BE2C (cell line): Measurements from ENCODE around the gene GMFB. TPM values are rescaled to one million over a fixed set of nuclear protein-coding genes. Genes with fewer than 3 reads are reported as not detected.

Experiments used
- DNase-seq: peaks from one replicate; pipeline ENCODE4 v3.0.0-alpha.2; 2020
- H3K27me3 ChIP-seq: fragments of 250-450 bp; sonication (Bioruptor Pico); 2 replicates; pipeline ENCODE4 v1.5.1; 2020; ENCODE audit warnings: mild to moderate bottlenecking
- H3K36me3 ChIP-seq: fragments of 250-450 bp; sonication (Bioruptor Pico); 2 replicates; pipeline ENCODE4 v1.5.1; 2020; ENCODE audit warnings: mild to moderate bottlenecking
- H3K4me1 ChIP-seq: fragments of 250-450 bp; sonication (Bioruptor Pico); 2 replicates; pipeline ENCODE4 v1.5.1; 2020
- H3K4me3 ChIP-seq: 2 replicates; pipeline ENCODE4 v1.5.1; 2011; ENCODE audit warnings: low read depth, low read length
- H3K9me3 ChIP-seq: fragments of 250-450 bp; sonication (Bioruptor Pico); 2 replicates; pipeline ENCODE4 v1.5.1; 2020
- CTCF ChIP-seq: IDR thresholded peaks from 2 replicates; pipeline ENCODE4 v1.5.1; 2012; ENCODE audit warnings: mild to moderate bottlenecking, low read depth, low read length
- polyA plus RNA-seq: library from polyadenylated mRNA; unstranded; fragments of >200 nt; gene quantifications from one replicate; pipeline ENCODE4 v1.2.1, GENCODE V29; 2012; ENCODE audit warnings: low read depth, missing spikeins; ENCODE audit not compliant: insufficient read length, insufficient read depth

Gene GMFB
- polyA plus RNA-seq: 38.0 TPM

DNA sequence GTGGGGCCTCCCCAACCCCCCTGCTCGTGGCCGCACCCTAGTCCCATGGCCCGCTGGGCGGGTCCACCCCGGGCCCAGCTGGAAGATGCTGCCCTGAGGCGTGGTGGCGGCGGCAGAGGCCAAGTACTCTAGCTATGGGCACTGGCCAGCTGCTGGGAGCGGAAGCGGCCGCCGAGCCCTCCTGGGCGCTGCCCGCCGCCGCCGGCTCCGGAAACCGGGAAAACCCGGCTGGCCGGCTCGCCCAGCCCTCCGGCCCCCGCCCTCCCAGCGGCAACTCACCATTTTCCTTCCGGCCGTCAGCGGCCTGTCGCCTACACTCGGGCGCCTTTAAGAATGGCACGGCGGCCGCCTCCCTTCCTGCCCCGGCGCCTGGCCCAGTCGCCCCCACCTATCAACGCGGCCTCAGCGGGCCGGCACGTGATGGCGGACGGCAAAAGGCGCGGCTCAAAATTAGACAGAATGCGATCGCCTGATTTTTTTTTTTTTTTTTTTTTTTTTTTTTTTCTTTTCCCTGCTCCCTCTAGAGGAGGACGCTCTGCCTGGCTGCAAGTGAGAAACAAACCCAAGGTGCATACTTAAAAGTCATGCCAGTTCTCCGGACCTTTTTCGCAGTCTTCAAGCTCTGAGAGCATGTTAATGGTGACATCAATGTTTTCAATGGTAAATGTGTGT, at the start of gene GMFB:
Gene GMFB (minus strand): TSS at position 335 of the 672 bp plus-strand sequence. CDS start 53 bp downstream, at position 282.
- no peaks in the 10 kb centered on the region; the same call in 1 of the 2 replicates for H3K4me1 ChIP-seq
- no peaks in the 10 kb centered on the region for H3K9me3 ChIP-seq
- no peaks in the 10 kb centered on the region for H3K27me3 ChIP-seq
- peak; percentile 91 for DNase-seq
- peak within 1 kb of the TSS; percentile 76 for H3K4me3 ChIP-seq
- no peaks in the 10 kb centered on the region for H3K36me3 ChIP-seq
- TF ChIP-seq CTCF: peak; percentile 61

DNA sequence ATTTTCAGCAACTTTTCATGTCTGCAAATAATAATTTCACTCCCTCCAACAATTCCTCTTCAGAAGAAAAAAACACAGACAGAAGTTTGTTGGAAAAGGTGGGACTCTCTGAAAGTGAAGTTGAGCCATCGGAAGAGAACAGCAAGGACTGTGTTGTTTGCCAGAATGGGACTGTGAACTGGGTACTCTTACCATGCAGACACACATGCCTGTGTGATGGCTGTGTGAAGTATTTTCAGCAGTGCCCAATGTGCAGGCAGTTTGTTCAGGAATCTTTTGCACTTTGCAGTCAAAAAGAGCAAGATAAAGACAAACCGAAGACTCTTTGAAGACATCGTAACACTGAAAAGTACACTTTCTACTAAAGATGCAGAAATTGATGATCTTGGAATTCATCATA, 49.3 kb upstream of the GMFB start:
- no peak for TF ChIP-seq CTCF
- Histone ChIP-seq H3K36me3 (peaks cover 7% of the 10 kb centered on the region), H3K4me1 (no peaks in the 10 kb centered on the region), H3K27me3 (no peaks in the 10 kb centered on the region), H3K4me3 (no peak overlapping the region), H3K9me3 (no peaks in the 10 kb centered on the region)
- DNase-seq: no peak

DNA sequence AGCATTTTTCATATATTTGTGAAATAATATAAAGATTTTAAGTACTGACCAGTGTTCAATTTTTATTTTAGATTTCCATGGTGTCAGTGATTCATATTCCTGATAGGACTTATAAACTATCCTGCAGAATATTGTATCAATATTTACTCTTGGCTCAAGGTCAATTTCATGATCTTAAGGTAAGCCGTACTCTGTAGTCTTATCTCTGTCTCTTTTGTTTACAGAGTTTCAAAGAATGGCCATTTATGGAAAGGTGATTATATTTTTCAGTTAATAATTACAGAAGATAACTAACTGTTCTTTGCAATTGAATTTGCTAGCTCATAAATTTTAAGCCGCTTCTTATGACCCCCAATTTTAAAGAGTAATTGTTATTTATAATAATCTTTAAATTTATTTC, 48.9 kb upstream of the GMFB start:
- no peak overlapping the region for H3K4me3 ChIP-seq
- H3K4me1 ChIP-seq: no peaks in the 10 kb centered on the region
- H3K9me3 ChIP-seq: no peaks in the 10 kb centered on the region
- peaks cover 7% of the 10 kb centered on the region for H3K36me3 ChIP-seq
- no peaks in the 10 kb centered on the region for H3K27me3 ChIP-seq
- no peak for TF ChIP-seq CTCF
- DNase-seq: no peak

GRCh38 chr14:54535646-54536045, 46.9 kb upstream of the GMFB start:
- Histone ChIP-seq H3K36me3 (peaks cover 7% of the 10 kb centered on the region), H3K27me3 (no peaks in the 10 kb centered on the region), H3K9me3 (no peaks in the 10 kb centered on the region), H3K4me3 (no peak overlapping the region), H3K4me1 (no peaks in the 10 kb centered on the region)
- no peak for DNase-seq
- no peak for TF ChIP-seq CTCF

GRCh38 chr14:54535126-54535525, 46.3 kb upstream of the GMFB start:
- no peak for TF ChIP-seq CTCF
- no peaks in the 10 kb centered on the region for H3K4me1 ChIP-seq
- no peak for DNase-seq
- H3K4me3 ChIP-seq: no peak overlapping the region
- no peaks in the 10 kb centered on the region for H3K9me3 ChIP-seq
- peaks cover 7% of the 10 kb centered on the region for H3K36me3 ChIP-seq
- no peaks in the 10 kb centered on the region for H3K27me3 ChIP-seq

- Histone ChIP-seq H3K9me3 (no peaks in the 10 kb centered on the region), H3K4me3 (no peak overlapping the region), H3K27me3 (no peaks in the 10 kb centered on the region), H3K36me3 (peaks cover 2% of the 10 kb centered on the region), H3K4me1 (peaks cover 7% of the 10 kb centered on the region)
- TF ChIP-seq CTCF: no peak
- no peak for DNase-seq
Measured at GRCh38 chr14:54533100-54533499, 44.3 kb upstream of the GMFB start.
